Keratinocyte (primary cell): ENCODE results near the gene CDC42EP5. TPM values are rescaled to one million over a fixed set of nuclear protein-coding genes. Genes with fewer than 3 reads are reported as not detected.

Source experiments
- DNase-seq: peaks from one replicate; pipeline ENCODE4 v3.0.0-alpha.2; 2011; ENCODE audit warnings: low read depth, missing footprints, low spot score
- FAIRE-seq: peaks from 2 replicates; lab custom pipeline; 2011; peaks lifted over from hg19 to GRCh38; lab: Jason Lieb, UNC
- H2AFZ ChIP-seq: 2 replicates; pipeline ENCODE4 v1.6.0; 2012; ENCODE audit warnings: low read length, control low read depth, inconsistent platforms; ENCODE audit not compliant: control insufficient read depth
- H3K27ac ChIP-seq: 2 replicates; pipeline ENCODE4 v1.5.1; 2011; ENCODE audit warnings: low read length; ENCODE audit not compliant: control insufficient read depth, insufficient read depth
- H3K27me3 ChIP-seq: 3 replicates; pipeline ENCODE4 v1.6.0; 2011; ENCODE audit warnings: low read length; ENCODE audit not compliant: control insufficient read depth, insufficient read depth; ENCODE audit errors: extremely low read depth
- H3K36me3 ChIP-seq, 2 experiments: 2 replicates in 1 of 2; 3 replicates in 1 of 2; pipeline ENCODE4 v1.5.1; 2011; ENCODE audit warnings: low read length in 2 of 2, mild to moderate bottlenecking in 1 of 2; ENCODE audit not compliant: control insufficient read depth in 2 of 2, insufficient read depth in 2 of 2; ENCODE audit errors: extremely low read depth in 1 of 2
- H3K4me1 ChIP-seq: 3 replicates; pipeline ENCODE4 v1.5.1; 2011; ENCODE audit warnings: low read length; ENCODE audit not compliant: control insufficient read depth, insufficient read depth; ENCODE audit errors: extremely low read depth
- H3K4me2 ChIP-seq: 3 replicates; pipeline ENCODE4 v1.6.0; 2011; ENCODE audit warnings: low read depth, low read length; ENCODE audit not compliant: control insufficient read depth, insufficient read depth; ENCODE audit errors: extremely low read depth
- H3K4me3 ChIP-seq, 3 experiments: fragments of 200-600 bp in 1 of 3; sonication (generic) in 1 of 3; 2 replicates in 2 of 3; 3 replicates in 1 of 3; pipeline ENCODE4 v1.5.1; 2011 to 2016; ENCODE audit warnings: low read length in 3 of 3, mild to moderate bottlenecking in 3 of 3, control low read depth in 2 of 3, inconsistent platforms in 1 of 3, low read depth in 1 of 3, mixed read lengths in 1 of 3, mixed run types in 1 of 3, moderate library complexity in 1 of 3; ENCODE audit not compliant: control insufficient read depth in 2 of 3, insufficient read depth in 2 of 3; ENCODE audit errors: extremely low read depth in 1 of 3
- H3K79me2 ChIP-seq: 2 replicates; pipeline ENCODE4 v1.6.0; 2012; ENCODE audit warnings: low read length; ENCODE audit not compliant: control insufficient read depth, insufficient read depth
- H3K9ac ChIP-seq: 3 replicates; pipeline ENCODE4 v1.6.0; 2011; ENCODE audit warnings: low read length; ENCODE audit not compliant: control insufficient read depth, insufficient read depth; ENCODE audit errors: extremely low read depth
- H3K9me1 ChIP-seq: 3 replicates; pipeline ENCODE4 v1.6.0; 2011; ENCODE audit warnings: low read length; ENCODE audit not compliant: control insufficient read depth, insufficient read depth; ENCODE audit errors: extremely low read depth
- H3K9me3 ChIP-seq: 2 replicates; pipeline ENCODE4 v1.5.1; 2012; ENCODE audit warnings: low read depth, low read length; ENCODE audit not compliant: control insufficient read depth
- H4K20me1 ChIP-seq: 3 replicates; pipeline ENCODE4 v1.6.0; 2011; ENCODE audit warnings: low read length; ENCODE audit not compliant: control insufficient read depth, insufficient read depth; ENCODE audit errors: extremely low read depth
- EZH2 ChIP-seq: IDR thresholded peaks from one replicate; pipeline ENCODE4 v1.6.1; 2012; ENCODE audit warnings: inconsistent platforms, mild to moderate bottlenecking, low read length, moderate library complexity
- dilution Hi-C: fragments of 300-500 bp; cut with MboI; formaldehyde crosslinking; loops from one replicate; pipeline ENCODE4 v1.7.0; 2020; ENCODE audit warnings: low sequenced_read_pairs; ENCODE audit not compliant: extremely low pct_ligation_motif_present
- polyA plus RNA-seq, 5 experiments: library from polyadenylated mRNA; depleted of rRNA in 3 of 5; stranded (reverse) in 3 of 5; stranded (forward) in 1 of 5; unstranded in 1 of 5; fragments of >200 nt; gene quantifications; 1 replicate in 1 of 5; 2 replicates in 3 of 5; 3 replicates in 1 of 5; pipeline versions ENCODE4 v1.2.1 to v1.2.3, GENCODE V29; 2011 to 2012; ENCODE audit warnings: missing spikeins in 2 of 5, low read depth in 1 of 5, low replicate concordance in 1 of 5
- TF ChIP-seq, protein P1 (sequence below), 3 experiments: IDR thresholded peaks in 1 of 3; conservative IDR thresholded peaks in 1 of 3; optimal IDR thresholded peaks in 1 of 3; 2 replicates in 2 of 3; 3 replicates in 1 of 3; pipeline versions ENCODE3 to v1.5.1; 2011; ENCODE audit warnings: low read length in 3 of 3, mild to moderate bottlenecking in 3 of 3, moderate library complexity in 2 of 3, control low read depth in 1 of 3, inconsistent platforms in 1 of 3; ENCODE audit not compliant: insufficient read depth in 2 of 3; ENCODE audit errors: extremely low read depth in 1 of 3

CDC42EP5 gene
- polyA plus RNA-seq, 1 donor (not counting 4 experiments of a cell fraction or from before 2014, with no cell fraction given), result 8.6 TPM

DNA sequence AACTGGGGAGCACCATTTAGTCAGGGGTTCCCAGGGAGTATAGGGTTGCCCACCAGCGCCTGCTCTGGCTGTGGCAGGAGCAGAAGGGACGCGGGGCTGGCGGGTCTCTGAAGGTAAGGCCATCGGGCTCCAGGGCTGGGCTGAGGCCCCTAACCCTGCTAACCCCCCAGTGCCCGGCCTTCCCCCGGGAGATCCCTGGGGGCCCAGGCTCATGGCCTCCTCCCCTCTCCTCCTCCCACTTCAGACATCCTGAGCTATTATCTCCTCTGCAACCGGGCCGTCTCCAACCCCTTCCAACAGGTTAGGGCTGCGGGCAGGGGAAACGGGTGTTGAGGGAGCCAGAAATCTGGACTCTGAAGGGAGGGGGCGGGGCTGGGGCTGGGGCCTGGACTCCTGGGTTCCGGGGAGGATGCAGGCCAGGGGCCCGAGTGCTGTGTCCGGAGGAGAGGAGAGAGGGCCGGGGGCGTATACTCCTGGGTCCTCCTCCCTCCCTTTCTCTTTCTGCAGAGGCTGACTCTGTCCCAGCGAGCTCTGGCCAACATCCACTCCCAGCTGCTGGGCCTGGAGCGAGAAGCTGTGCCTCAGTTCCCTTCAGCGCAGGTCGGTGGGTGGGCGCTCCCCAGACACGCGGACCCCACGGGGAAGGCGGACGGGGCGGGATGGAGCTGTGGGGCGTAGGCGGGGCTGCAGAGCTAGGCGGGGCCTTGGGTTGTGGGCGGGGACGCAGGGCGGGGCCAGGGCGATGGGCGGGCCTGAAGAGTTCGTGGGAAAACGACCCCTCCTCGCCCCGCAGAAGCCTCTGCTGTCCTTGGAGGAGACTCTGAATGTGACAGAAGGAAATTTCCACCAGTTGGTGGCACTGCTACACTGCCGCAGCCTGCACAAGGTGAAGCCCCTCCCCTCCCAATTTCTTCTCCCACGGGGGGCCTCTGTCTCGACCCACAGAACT, 42.5 kb downstream of the CDC42EP5 start:
- DNase-seq (no peak), FAIRE-seq (no peak)
- Histone ChIP-seq H3K4me3 (peak overlapping the region in 2 of 3 experiments; percentile 4 to 25), H3K4me2 (peak overlapping the region; percentile 48), H2AFZ (peak overlapping the region; percentile 37), H3K9me3 (no peaks in the 10 kb centered on the region), H3K27me3 (peaks cover 20% of the 10 kb centered on the region), H3K9me1 (no peaks in the 10 kb centered on the region), H3K27ac (no peak overlapping the region), H3K4me1 (peaks cover 19% of the 10 kb centered on the region), H3K9ac (no peak overlapping the region), H3K79me2 (no peaks in the 10 kb centered on the region), H3K36me3 (no peaks in the 10 kb centered on the region), H4K20me1 (no peaks in the 10 kb centered on the region)
- TF ChIP-seq, protein P1, sequence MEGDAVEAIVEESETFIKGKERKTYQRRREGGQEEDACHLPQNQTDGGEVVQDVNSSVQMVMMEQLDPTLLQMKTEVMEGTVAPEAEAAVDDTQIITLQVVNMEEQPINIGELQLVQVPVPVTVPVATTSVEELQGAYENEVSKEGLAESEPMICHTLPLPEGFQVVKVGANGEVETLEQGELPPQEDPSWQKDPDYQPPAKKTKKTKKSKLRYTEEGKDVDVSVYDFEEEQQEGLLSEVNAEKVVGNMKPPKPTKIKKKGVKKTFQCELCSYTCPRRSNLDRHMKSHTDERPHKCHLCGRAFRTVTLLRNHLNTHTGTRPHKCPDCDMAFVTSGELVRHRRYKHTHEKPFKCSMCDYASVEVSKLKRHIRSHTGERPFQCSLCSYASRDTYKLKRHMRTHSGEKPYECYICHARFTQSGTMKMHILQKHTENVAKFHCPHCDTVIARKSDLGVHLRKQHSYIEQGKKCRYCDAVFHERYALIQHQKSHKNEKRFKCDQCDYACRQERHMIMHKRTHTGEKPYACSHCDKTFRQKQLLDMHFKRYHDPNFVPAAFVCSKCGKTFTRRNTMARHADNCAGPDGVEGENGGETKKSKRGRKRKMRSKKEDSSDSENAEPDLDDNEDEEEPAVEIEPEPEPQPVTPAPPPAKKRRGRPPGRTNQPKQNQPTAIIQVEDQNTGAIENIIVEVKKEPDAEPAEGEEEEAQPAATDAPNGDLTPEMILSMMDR (optimal IDR thresholded peaks at IDR 0.05 in 1 of 3, IDR thresholded peaks at IDR 0.05 in 1 of 3, conservative IDR thresholded peaks at IDR 0.05 in 1 of 3; ENCODE audit: extremely low read depth in 1 of 3, insufficient read depth in 2 of 3, low read length in 3 of 3), result peak in 1 of 3 experiments; percentile 40
- TF ChIP-seq EZH2, result no peak
- dilution Hi-C loops, result no loop called here

DNA sequence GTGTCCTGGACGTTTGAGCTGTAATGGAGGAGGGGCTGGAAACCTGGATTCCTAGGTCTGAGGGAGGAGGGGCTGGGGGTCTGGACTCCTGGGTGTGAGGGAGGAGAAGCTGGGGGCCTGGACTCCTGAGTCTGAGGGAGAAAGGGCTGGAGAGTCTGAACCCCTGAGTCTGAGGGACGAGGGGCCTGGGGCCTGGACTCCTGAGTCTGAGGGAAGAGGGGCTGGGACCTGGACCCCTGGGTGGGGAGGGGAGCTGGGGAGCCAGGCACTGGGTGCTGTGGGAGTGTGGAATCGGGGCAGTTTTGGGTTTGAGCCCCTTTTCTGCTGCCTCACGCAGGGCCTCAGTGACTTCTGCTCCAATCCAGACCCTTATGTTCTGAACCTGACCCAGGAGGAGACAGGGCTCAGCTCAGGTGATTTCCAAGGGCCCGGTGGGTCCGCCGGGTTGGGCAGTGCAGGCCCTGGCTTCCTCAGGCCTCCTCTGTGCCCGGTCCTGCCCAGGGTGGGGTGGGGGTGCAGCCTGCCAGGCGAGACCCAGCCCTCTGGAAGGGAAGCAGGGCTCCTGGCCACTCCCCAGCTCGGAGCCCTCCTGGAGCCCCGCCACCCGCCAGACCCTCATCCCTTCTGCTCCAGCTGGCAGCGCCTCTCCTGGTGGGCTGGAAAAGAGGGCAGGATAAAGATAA, 43.4 kb downstream of the CDC42EP5 start:
- Histone ChIP-seq H3K36me3 (no peaks in the 10 kb centered on the region), H3K79me2 (no peaks in the 10 kb centered on the region), H3K27ac (no peak overlapping the region), H3K4me1 (peaks cover 19% of the 10 kb centered on the region), H2AFZ (no peak overlapping the region), H3K9ac (no peak overlapping the region), H3K9me1 (no peaks in the 10 kb centered on the region), H3K9me3 (no peaks in the 10 kb centered on the region), H3K4me2 (no peak overlapping the region), H3K4me3 (no peak overlapping the region), H3K27me3 (peaks cover 20% of the 10 kb centered on the region), H4K20me1 (no peaks in the 10 kb centered on the region)
- DNase-seq (no peak), FAIRE-seq (no peak)
- TF ChIP-seq, protein P1 (optimal IDR thresholded peaks at IDR 0.05 in 1 of 3, IDR thresholded peaks at IDR 0.05 in 1 of 3, conservative IDR thresholded peaks at IDR 0.05 in 1 of 3; ENCODE audit: extremely low read depth in 1 of 3, insufficient read depth in 2 of 3, low read length in 3 of 3), result no peak
- TF ChIP-seq EZH2, result no peak
- dilution Hi-C loops, result no loop called here
